ENCODE measurements around the gene GNG14. TPM values are rescaled to one million over a fixed set of nuclear protein-coding genes. Genes with fewer than 3 reads are reported as not detected.

GNG14 gene
- total and polyA plus RNA-seq, 2 of the 13 experiments (the other 11 are each of a cell fraction or from before 2014, with no cell fraction given) = not detected

GRCh38 chr19:12695096-12695495 lies 7.3 kb downstream of the GNG14 start:
- Histone ChIP-seq H3K36me3 (replicated peaks in 1 of 2; ENCODE audit: control insufficient read depth in 1 of 2, insufficient read depth in 2 of 2, low read length in 2 of 2) (peaks cover 0 to 5% of the 10 kb centered on the region in 2 experiments; a peak in 1 of 5 replicates), H3K4me3 (replicated peaks in 1 of 3; ENCODE audit: insufficient read depth in 1 of 3, low read depth in 2 of 3, low read length in 3 of 3) (peak overlapping the region; percentile 79 to 100 (median 92); a peak in 2 of 6 replicates), H2AFZ (ENCODE audit: low read length) (no peak overlapping the region), H3K4me2 (ENCODE audit: low read depth, low read length) (peak overlapping the region; percentile 86), H3K27me3 (ENCODE audit: control insufficient read depth in 1 of 2, insufficient read depth in 2 of 2, low read length in 2 of 2) (no peaks in the 10 kb centered on the region; a peak in 1 of 5 replicates), H3K27ac (ENCODE audit: extremely low read length, insufficient read depth, low read length) (no peak overlapping the region), H3K9ac (ENCODE audit: insufficient read depth, low read depth, low read length) (peak overlapping the region; percentile 81; the same call in 1 of the 2 replicates), H3K79me2 (ENCODE audit: insufficient read depth, low read length) (peaks cover 4% of the 10 kb centered on the region), H4K20me1 (ENCODE audit: insufficient read depth, low read length) (no peaks in the 10 kb centered on the region), H3K4me1 (ENCODE audit: insufficient read depth, low read length) (peaks cover 16% of the 10 kb centered on the region), H3K9me3 (ENCODE audit: low read length) (no peaks in the 10 kb centered on the region)
- no peak for FAIRE-seq
- 100% methylated on average over 1 of the region's 2 CpGs for WGBS (ENCODE audit: low lambda C conversion rate)
- ChIA-PET CTCF (ENCODE audit: low intra/inter-chr PET ratio, low total read pairs) (no interaction called here), POLR2A (interaction anchor here (2.5 kb wide), 1 partner anchor 17 kb away, joined by 9 read pairs; no protein-coding TSS in a partner anchor)
- in situ Hi-C loops (cut with HindIII; ENCODE audit: extremely low pct_ligation_motif_present, low pct_unique_long_range_greater_than_20kb) = no loop called here
- intact Hi-C loops (cut with micrococcal nuclease; ENCODE audit: unreplicated experiment) = no loop called here
- no peak for DNase-seq (ENCODE audit: low spot score)
- TF ChIP-seq MYC (CRISPR knock-in tag; IDR thresholded peaks at IDR 0.05; ENCODE audit: borderline replicate concordance) = no peak
- TF ChIP-seq ZSCAN31 (CRISPR knock-in tag; IDR thresholded peaks at IDR 0.05; ENCODE audit: low read depth) = no peak
- no peak for TF ChIP-seq TOPORS (CRISPR knock-in tag; IDR thresholded peaks at IDR 0.05)
- no peak for TF ChIP-seq PRMT3 (CRISPR knock-in tag; IDR thresholded peaks at IDR 0.05; ENCODE audit: borderline replicate concordance, low read depth)
- ATAC-seq = no peak
- BruUV-seq (replicated peaks) = no TSS peak

GRCh38 chr19:12695514-12695913 lies 7.7 kb downstream of the GNG14 start:
- Histone ChIP-seq H2AFZ (ENCODE audit: low read length) (no peak overlapping the region), H3K4me3 (replicated peaks in 1 of 3; ENCODE audit: insufficient read depth in 1 of 3, low read depth in 2 of 3, low read length in 3 of 3) (peak overlapping the region; percentile 79 to 100 (median 92)), H4K20me1 (ENCODE audit: insufficient read depth, low read length) (no peaks in the 10 kb centered on the region), H3K79me2 (ENCODE audit: insufficient read depth, low read length) (peaks cover 4% of the 10 kb centered on the region), H3K4me2 (ENCODE audit: low read depth, low read length) (peak overlapping the region; percentile 86), H3K9me3 (ENCODE audit: low read length) (no peaks in the 10 kb centered on the region), H3K27me3 (ENCODE audit: control insufficient read depth in 1 of 2, insufficient read depth in 2 of 2, low read length in 2 of 2) (no peaks in the 10 kb centered on the region; a peak in 1 of 5 replicates), H3K36me3 (replicated peaks in 1 of 2; ENCODE audit: control insufficient read depth in 1 of 2, insufficient read depth in 2 of 2, low read length in 2 of 2) (peaks cover 2 to 5% of the 10 kb centered on the region in 2 experiments; a peak in 1 of 5 replicates), H3K27ac (ENCODE audit: extremely low read length, insufficient read depth, low read length) (no peak overlapping the region), H3K9ac (ENCODE audit: insufficient read depth, low read depth, low read length) (peak overlapping the region; percentile 81), H3K4me1 (ENCODE audit: insufficient read depth, low read length) (peaks cover 16% of the 10 kb centered on the region)
- POLR2A ChIA-PET = interaction anchor here (2.5 kb wide), 1 partner anchor 17 kb away, joined by 9 read pairs; no protein-coding TSS in a partner anchor
- CTCF ChIA-PET (ENCODE audit: low intra/inter-chr PET ratio, low total read pairs) = no interaction called here
- TF ChIP-seq JUND (CRISPR knock-in tag; IDR thresholded peaks at IDR 0.05) = no peak
- no peak for FAIRE-seq
- WGBS (ENCODE audit: low lambda C conversion rate) = no CpG with 5 or more reads among the region's 1 CpG
- DNase-seq (ENCODE audit: low spot score) = no peak
- in situ Hi-C loops (cut with HindIII; ENCODE audit: extremely low pct_ligation_motif_present, low pct_unique_long_range_greater_than_20kb) (no loop called here), intact Hi-C loops (cut with micrococcal nuclease; ENCODE audit: unreplicated experiment) (no loop called here)
- BruUV-seq (replicated peaks) = no TSS peak
- no peak; the same call in 2 of the 3 replicates for ATAC-seq
